GM12872 (cell line): ENCODE data around the gene MACROD2.

ENCODE experiments used
- TF ChIP-seq, protein P1 (sequence below): IDR thresholded peaks from 3 replicates; pipeline ENCODE4 v1.5.1; 2011; ENCODE audit warnings: low read depth, mild to moderate bottlenecking, low read length, moderate library complexity; ENCODE audit not compliant: insufficient read depth

MACROD2 gene

DNA sequence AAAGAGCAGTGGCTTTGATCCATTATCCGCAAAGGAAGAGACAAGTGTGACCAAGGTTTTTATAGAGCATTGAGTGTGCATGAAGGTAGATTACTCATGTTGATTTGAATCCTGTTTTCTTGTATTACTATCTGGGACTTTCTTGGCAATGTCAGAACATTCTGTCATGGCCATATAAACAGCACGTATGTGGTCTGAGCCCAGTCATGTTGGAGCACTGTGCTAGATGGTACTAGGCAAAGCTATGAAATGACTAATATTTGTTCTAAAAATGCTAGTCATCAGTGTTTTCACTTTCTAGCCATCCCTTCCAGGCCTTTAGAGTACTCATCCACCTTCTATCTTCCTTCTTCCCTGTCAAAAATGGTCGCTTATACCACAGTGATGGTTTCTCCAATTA, 620.7 kb downstream of the MACROD2 start:
- TF ChIP-seq, protein P1, sequence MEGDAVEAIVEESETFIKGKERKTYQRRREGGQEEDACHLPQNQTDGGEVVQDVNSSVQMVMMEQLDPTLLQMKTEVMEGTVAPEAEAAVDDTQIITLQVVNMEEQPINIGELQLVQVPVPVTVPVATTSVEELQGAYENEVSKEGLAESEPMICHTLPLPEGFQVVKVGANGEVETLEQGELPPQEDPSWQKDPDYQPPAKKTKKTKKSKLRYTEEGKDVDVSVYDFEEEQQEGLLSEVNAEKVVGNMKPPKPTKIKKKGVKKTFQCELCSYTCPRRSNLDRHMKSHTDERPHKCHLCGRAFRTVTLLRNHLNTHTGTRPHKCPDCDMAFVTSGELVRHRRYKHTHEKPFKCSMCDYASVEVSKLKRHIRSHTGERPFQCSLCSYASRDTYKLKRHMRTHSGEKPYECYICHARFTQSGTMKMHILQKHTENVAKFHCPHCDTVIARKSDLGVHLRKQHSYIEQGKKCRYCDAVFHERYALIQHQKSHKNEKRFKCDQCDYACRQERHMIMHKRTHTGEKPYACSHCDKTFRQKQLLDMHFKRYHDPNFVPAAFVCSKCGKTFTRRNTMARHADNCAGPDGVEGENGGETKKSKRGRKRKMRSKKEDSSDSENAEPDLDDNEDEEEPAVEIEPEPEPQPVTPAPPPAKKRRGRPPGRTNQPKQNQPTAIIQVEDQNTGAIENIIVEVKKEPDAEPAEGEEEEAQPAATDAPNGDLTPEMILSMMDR: no peak

- TF ChIP-seq, protein P1: no peak
Measured at GRCh38 chr20:14617123-14617522, 621.8 kb downstream of the MACROD2 start.

- TF ChIP-seq, protein P1: no peak
Measured at GRCh38 chr20:14619411-14619810, 624.1 kb downstream of the MACROD2 start.

GRCh38 chr20:14622796-14623195, 627.5 kb downstream of the MACROD2 start:
- TF ChIP-seq, protein P1: 0 out of 3 replicates have a peak, but pooled peaks have one; percentile 1

DNA sequence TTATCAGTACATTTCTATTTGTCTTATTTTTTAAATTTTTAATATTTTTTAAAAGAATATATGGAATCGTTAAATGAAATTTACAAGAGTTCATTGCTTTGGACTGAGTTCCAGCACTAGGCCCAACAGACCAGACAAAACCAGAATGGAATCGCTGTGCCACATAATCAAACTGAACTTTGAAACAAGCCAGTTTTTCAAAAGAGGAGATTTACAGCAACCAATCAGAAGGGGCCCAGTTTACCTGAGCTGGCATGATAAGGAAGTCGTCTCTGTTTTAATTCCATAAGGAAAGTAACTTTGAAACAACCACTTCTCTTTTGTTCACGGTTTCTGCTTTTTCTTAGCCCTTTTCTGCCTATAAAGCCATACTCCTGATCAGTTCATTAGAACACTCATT, 635.7 kb downstream of the MACROD2 start:
- TF ChIP-seq, protein P1: no peak

- TF ChIP-seq, protein P1: 0 out of 3 replicates have a peak, but pooled peaks have one; percentile 28
Measured at GRCh38 chr20:14632906-14633305, 637.6 kb downstream of the MACROD2 start.

- TF ChIP-seq, protein P1: no peak
Measured at GRCh38 chr20:14633507-14633906, 638.2 kb downstream of the MACROD2 start.
